HG03280 (cell line): ENCODE data around the gene XRCC1.
"Not testable (repeated sequence)": the region's sequence is repeated elsewhere in the genome, so short reads cannot be mapped to it uniquely, and the experiment has no call there.

Experiments
- ATAC-seq: cut with Tn5 transposase; IDR thresholded peaks from one replicate; pipeline ENCODE4 v1.9.1; 2021; ENCODE audit warnings: mild to moderate bottlenecking, moderate library complexity; ENCODE audit not compliant: unreplicated experiment

The XRCC1 gene

DNA sequence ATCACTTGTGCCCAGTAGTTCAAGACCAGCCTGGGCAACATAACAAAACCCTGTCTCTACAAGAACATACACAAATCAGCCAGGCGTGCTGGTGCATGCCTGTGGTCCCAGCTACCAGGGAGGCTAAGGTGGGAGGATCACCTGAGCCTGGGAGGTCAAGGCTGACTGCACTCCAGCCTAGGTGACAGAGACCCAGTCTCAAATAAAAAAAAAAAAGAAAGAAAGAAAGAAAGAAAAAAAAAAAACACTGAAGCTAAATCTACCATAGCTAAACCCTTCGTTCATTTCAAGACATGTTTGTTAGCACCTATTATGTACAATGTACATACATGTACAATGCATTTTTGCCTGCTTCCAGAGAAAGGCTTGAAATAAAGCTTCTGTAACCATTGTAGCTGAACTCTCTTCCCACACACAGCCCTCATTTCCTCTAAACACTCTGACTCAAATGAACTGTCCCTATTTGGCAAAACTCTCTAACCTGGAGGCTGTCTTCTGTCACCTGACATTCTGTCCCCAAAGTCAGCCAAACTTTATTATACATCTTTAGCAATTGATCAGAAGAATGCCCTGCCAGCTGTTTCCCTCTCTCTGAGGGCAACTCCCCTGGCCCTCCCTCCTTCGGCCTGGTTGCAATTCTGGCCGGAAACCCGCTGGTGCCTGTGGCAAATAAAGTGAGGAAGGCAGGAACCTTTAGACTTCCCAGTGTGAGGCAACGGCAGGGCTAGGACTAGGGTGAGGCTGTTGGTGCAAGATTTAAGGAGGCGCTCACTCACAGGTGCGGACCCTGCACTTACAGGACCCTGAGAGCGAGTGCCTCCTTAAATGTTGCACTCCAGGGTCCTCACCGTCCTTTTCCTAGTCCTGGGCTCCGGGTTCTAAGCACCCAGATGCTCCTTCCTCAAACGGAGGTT is 50.1 kb downstream of the XRCC1 start:
- no peak for ATAC-seq

GRCh38 chr19:43523696-43524095 is 51.6 kb downstream of the XRCC1 start:
- ATAC-seq, result not testable (repeated sequence)

- no peak for ATAC-seq
These were observed 52.4 kb downstream of the XRCC1 start for GRCh38 chr19:43522929-43523328.

- no peak for ATAC-seq
These were observed 55.8 kb downstream of the XRCC1 start for GRCh38 chr19:43519436-43520088.

- ATAC-seq, result no peak
These were observed 57.3 kb downstream of the XRCC1 start for GRCh38 chr19:43518051-43518450.

- ATAC-seq, result not testable (repeated sequence)
These were observed 62.9 kb downstream of the XRCC1 start for GRCh38 chr19:43512399-43512798.

- no peak for ATAC-seq
These were observed 64.0 kb downstream of the XRCC1 start for GRCh38 chr19:43511324-43511723.

DNA sequence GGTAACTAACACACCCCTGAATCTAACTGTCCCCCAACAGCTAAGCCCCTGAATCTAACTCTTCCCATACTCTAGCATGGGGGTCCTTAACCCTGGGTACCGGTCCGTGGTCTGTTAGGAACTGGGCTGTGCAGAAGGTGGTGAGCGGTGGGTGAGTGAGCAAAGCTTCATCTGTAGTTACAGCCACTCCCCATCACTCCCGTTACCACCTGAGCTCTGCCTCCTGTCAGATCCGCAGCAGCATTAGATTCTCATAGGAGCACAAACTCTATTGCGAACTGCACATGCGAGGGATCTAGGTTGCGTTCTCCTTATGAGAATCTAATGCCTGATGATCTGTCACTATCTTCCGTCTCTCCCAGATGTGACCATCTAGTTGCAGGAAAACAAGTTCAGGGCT is 64.6 kb downstream of the XRCC1 start:
- ATAC-seq, result no peak

DNA sequence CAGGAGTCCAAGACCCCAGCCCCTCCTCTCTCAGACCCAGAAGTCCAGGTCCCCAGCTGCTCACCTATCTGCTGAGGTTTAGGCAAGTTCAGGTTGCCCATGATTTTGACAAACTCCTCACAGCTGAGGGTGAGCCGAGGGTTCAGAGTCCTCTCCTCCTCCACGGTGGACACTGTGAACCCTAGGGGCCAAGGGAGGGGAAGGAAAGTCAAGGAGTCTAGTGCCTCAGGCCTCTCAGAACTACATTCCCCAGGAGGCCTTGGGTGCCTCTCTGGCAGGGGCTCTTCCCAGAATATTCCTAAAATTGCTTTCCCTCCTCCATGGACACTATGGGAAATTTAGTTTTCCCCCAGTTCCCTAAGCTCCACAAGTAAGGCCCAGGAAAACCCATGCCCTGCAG is 67.4 kb downstream of the XRCC1 start:
- ATAC-seq, result no peak

DNA sequence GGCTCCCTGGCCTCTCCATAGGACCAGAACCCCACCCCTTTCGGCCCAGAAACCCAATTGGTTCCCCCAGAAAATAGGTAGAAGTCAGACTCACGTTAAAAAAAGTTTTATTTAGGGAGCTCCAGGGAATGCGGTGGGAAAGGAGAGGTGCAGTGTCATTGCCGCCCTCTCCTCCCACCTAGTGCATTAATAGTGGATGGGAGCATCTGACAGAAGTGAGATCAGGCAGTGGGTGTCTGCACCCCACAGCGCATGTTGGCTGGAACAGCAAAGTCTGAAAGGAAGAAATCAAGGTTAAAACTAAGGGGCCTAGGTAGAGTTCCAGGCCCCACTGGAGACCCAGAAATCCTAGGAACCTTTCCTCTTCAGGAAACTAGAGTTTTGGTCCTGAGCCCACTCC is 68.7 kb downstream of the XRCC1 start:
- no peak for ATAC-seq

DNA sequence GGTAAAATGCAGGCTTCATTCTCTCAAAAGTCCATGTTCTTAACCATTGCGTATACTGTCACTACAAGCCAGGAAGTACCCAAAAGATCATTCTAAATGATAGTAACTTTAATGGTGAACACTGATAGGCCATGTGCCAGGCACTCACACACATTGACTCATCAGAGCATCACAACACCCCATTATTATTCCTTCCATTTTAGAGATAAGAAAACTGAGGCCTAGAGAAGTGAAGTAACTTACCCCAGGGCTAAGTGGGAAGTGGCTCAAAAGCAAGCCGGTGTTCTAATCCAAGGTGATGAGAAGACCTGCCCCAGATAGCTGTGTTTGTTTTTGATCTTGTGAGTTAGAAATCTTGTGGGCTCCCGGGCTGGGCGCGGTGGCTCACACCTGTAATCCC is 69.4 kb downstream of the XRCC1 start:
- no peak for ATAC-seq

DNA sequence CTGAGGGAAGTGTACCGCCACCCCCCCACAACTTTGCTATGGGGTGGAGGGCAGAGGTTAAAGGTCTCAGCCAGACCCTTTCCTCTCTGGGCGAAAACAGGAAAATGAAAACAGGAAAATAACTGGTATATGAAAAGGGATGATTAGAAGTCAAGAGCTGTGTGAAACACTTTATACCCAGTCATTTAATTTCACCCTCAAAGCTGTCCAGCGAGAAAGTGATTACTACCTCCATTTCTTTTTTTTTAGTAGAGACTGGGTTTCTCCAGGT is 70.2 kb downstream of the XRCC1 start:
- ATAC-seq, result no peak

DNA sequence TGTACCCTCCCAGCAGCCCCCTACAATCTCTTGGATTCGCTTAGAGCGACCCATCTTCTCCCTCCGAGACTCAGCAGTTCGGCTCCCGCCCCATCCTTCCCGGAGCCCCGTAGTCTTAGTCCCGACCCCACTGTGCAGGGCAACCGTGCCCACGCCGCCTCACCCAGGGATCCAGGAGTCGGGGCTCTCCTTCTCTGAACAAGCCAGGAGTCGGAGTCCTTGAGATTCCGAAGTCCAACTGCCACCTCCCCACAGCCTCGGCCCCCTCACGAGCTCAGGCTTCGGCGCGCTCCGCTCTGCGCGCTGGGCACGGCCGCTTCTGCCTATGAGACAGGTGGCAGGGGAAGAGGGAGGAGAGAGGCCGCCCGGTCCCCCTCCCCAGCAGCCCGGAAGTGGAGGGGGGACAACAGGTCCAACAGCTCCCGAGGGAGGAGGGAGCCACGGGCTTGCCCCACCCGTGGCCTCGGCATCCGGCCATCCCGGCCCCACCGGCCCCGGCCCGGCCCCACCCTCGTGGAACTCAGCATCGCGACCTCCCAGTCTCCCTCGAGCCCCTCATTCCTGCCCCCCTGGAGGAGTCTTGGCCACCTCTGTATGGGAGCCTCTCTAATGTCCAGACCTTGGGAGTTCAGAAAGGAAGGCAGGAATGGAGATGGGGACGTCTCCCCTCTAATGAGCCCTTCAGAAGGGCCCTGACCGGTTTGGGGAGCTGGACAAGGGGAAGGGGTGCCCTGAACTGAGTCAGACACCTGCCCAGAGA is 70.7 kb downstream of the XRCC1 start, which contains the start of gene PHLDB3:
Gene PHLDB3 (minus strand): TSS at position 321 of the 760 bp plus-strand sequence. CDS start 628 bp downstream, outside the sequence.
- peak; percentile 18 for ATAC-seq

DNA sequence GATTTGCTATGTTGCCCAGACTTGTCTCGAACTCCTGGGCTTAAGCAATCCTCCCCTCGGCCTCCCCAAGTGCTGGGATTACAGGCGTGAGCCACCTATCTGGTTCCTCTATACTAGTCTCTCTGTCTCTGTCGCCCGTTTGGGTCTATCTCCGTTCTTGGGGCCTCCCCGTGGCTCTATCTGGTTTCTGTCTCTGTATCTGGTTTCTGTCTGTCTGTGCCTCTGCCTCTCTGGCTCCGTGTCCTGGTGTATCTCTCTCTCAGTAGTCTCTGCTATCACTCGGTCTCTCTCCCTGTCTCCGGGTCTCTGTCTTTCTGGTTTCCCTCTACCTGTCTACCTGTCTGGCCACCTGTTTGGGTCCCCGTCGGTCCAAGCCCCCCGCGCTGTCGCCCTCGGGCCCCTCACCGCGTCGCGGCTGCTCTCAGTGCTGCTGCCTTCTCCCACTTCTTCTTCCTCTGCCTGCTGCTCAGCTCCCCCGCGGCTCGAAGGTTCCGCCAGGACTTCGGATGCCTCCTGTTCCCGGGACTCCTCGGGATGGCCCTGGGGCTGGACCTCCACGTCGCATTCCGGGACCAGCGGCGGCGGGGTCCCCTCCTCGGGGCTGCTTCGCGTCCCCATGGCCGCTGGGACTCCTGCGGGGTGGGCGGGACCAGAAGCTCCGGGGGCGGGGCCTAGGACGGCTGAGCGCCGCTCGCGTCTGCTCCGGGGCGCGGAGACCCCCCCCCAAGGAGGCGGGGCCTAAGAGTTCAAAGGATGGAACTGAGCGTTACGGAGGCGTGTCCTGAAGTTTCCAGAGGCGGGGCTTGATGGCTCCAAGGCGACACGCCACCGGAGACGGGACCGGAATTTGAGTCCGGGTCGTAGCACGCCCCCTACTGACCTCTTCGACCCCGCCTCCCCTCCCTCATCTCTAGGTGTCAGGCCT is 71.6 kb downstream of the XRCC1 start:
- ATAC-seq, result peak; percentile 88

GRCh38 chr19:43502419-43502976 is 72.8 kb downstream of the XRCC1 start:
- no peak for ATAC-seq

DNA sequence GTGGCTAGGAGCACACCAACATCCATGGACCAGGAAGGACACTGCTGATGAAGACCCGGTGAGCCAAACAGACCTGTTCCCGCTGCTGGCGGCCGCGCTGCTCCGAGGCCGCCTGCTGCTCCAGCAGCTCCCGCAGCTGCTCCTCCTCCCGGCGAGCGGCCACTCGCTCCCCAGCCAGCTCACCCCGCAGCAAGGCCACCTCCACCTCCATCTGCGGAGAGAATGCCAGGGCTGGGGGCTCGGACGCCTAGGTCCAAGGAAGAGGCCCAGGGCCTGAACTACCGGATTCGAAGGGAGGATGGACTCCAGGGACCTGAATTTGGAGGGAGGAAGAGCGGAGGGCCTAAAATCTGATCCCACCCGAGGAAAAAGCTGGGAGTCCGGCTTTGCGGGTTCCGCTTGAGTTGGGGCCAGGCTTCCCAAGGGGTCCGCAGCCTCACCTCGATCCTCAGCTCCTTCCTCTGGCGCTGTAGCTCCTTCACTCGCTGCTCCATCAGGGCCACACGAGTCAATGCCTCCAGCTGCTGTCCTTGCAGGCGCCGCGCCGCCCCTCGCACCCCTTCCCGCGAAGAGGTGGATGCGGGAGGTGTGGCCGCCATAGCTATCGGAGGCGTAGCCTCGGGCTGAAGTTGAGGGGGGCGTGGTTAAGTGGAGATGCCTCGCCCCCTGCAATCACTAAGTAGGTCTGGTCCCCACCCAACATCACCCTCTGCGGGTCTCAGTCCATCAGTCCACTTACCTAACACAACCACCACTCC is 73.5 kb downstream of the XRCC1 start:
- no peak for ATAC-seq

GRCh38 chr19:43499042-43499441 is 76.3 kb downstream of the XRCC1 start:
- no peak for ATAC-seq

- no peak for ATAC-seq
These were observed 77.0 kb downstream of the XRCC1 start for GRCh38 chr19:43498233-43498842.

- no peak for ATAC-seq
These were observed 78.4 kb downstream of the XRCC1 start for GRCh38 chr19:43496960-43497359.
